Measurements from ENCODE around the gene RELA. TPM values are rescaled to one million over a fixed set of nuclear protein-coding genes. Genes with fewer than 3 reads are reported as not detected.

RELA gene
- total and polyA plus RNA-seq, 2 experiments from 2014 or later: 18.5 to 22.8 TPM

DNA sequence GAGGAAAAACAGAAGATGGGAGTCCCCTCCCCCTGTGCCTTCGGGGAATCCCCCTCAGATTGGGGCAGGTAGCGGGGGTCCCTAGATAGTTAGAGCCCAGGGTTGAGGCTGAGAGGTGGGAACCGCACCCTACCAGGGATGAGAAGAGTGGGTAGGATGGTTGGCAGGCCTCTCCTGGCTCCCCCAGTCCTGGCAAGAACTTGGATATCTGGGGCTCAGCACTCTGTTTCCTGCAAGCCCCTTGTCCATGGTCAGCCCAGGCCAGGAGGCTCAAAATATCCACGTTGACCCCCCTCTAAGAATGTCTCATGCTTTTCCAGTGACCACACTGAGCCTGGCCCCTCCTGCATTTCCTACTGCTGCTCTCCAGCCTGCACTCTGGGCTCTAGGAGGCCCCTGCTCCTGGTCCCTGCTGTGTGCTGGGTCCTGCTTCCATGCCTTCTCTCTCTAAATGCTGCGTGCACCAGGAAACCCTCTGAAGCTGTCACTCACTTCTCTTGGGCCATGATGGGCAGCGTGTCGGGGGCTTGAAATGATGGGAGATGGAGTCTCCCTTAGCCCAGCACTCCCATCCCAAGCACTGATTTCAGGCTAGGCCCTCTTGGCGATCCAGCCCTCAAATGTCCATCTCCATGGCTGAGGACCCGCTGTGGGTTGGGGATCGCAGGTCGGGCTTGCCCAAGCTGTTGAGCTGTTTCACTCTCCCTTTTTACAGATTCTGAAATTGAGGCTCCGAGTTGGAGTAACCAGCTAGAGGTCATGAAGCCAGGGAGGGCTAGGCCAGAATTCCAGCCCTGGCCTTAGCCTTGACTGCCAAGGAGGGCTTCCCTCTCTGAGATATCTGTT lies 50.7 kb downstream of the RELA start (continued):
- TF ChIP-seq, protein P1, sequence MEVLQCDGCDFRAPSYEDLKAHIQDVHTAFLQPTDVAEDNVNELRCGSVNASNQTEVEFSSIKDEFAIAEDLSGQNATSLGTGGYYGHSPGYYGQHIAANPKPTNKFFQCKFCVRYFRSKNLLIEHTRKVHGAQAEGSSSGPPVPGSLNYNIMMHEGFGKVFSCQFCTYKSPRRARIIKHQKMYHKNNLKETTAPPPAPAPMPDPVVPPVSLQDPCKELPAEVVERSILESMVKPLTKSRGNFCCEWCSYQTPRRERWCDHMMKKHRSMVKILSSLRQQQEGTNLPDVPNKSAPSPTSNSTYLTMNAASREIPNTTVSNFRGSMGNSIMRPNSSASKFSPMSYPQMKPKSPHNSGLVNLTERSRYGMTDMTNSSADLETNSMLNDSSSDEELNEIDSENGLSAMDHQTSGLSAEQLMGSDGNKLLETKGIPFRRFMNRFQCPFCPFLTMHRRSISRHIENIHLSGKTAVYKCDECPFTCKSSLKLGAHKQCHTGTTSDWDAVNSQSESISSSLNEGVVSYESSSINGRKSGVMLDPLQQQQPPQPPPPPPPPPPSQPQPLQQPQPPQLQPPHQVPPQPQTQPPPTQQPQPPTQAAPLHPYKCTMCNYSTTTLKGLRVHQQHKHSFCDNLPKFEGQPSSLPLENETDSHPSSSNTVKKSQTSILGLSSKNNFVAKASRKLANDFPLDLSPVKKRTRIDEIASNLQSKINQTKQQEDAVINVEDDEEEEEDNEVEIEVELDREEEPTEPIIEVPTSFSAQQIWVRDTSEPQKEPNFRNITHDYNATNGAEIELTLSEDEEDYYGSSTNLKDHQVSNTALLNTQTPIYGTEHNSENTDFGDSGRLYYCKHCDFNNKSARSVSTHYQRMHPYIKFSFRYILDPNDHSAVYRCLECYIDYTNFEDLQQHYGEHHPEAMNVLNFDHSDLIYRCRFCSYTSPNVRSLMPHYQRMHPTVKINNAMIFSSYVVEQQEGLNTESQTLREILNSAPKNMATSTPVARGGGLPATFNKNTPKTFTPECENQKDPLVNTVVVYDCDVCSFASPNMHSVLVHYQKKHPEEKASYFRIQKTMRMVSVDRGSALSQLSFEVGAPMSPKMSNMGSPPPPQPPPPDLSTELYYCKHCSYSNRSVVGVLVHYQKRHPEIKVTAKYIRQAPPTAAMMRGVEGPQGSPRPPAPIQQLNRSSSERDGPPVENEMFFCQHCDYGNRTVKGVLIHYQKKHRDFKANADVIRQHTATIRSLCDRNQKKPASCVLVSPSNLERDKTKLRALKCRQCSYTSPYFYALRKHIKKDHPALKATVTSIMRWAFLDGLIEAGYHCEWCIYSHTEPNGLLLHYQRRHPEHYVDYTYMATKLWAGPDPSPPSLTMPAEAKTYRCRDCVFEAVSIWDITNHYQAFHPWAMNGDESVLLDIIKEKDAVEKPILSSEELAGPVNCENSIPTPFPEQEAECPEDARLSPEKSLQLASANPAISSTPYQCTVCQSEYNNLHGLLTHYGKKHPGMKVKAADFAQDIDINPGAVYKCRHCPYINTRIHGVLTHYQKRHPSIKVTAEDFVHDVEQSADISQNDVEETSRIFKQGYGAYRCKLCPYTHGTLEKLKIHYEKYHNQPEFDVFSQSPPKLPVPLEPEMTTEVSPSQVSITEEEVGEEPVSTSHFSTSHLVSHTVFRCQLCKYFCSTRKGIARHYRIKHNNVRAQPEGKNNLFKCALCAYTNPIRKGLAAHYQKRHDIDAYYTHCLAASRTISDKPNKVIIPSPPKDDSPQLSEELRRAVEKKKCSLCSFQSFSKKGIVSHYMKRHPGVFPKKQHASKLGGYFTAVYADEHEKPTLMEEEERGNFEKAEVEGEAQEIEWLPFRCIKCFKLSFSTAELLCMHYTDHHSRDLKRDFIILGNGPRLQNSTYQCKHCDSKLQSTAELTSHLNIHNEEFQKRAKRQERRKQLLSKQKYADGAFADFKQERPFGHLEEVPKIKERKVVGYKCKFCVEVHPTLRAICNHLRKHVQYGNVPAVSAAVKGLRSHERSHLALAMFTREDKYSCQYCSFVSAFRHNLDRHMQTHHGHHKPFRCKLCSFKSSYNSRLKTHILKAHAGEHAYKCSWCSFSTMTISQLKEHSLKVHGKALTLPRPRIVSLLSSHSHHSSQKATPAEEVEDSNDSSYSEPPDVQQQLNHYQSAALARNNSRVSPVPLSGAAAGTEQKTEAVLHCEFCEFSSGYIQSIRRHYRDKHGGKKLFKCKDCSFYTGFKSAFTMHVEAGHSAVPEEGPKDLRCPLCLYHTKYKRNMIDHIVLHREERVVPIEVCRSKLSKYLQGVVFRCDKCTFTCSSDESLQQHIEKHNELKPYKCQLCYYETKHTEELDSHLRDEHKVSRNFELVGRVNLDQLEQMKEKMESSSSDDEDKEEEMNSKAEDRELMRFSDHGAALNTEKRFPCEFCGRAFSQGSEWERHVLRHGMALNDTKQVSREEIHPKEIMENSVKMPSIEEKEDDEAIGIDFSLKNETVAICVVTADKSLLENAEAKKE (CRISPR knock-in tag; IDR thresholded peaks at IDR 0.05): no peak
- TF ChIP-seq NANOG (IDR thresholded peaks at IDR 0.05; ENCODE audit: borderline replicate concordance) (no peak), POLR2AphosphoS5 (IDR thresholded peaks at IDR 0.05; ENCODE audit: low read depth) (no peak), STAT1 (IDR thresholded peaks at IDR 0.05; ENCODE audit: unreplicated experiment) (no peak), ZNF331 (CRISPR knock-in tag; IDR thresholded peaks at IDR 0.05; ENCODE audit: low read depth) (no peak), ZNF114 (CRISPR knock-in tag; IDR thresholded peaks at IDR 0.05) (no peak), CREB1 (CRISPR knock-in tag; IDR thresholded peaks at IDR 0.05; ENCODE audit: low read depth) (no peak)

DNA sequence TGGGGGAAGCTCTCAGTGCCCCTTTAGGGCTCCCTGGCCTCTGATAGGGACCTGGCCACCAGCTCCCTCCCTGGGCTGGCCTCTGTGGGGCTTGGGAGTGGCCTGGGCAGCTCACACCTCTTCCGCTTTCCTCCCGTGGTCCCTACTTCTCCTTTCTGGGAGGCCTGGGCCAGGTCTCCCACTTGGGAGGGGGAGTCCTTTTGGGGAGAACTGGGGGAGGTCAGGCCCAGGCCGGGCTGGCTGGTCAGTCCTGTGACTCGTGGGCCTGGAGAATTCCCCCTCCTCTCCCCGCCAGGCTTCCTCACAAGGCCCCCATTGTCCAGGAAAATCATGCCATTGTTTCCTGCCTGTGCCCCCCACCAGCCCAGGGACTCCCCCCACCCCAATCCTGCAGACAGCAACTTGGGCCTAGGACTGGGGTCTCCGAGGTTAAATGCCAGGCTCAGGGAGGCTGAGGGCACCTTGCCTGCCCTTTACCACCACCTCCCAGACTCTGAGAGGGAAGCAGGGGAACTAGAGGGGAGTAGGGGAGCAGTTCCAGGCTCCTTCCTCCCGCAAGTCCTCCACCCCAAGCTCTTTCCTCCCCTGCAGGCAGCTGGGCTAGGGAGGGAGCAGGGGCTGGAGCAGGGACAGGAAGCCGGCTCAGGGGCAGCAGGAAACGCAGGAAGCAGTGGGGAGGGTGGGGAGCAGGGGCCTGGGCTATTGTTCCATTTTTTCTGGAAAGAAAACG lies 51.5 kb downstream of the RELA start:
- peaks cover 6% of the 10 kb centered on the region; the same call in 1 of the 3 replicates for H3K36me3 Mint-ChIP-seq (ENCODE audit: low read depth)
- Histone ChIP-seq H3K27me3 (ENCODE audit: insufficient read depth) (no peaks in the 10 kb centered on the region), H3K9me2 (ENCODE audit: insufficient read depth) (no peaks in the 10 kb centered on the region), H3K79me2 (replicated peaks; ENCODE audit: insufficient read depth) (peaks cover 12% of the 10 kb centered on the region), H3F3A (replicated peaks; ENCODE audit: low read depth) (peaks cover 19% of the 10 kb centered on the region), H2AFZ (no peak overlapping the region), H3K4me1 (ENCODE audit: insufficient read depth) (peaks cover 20% of the 10 kb centered on the region), H3K36me3 (ENCODE audit: insufficient read depth) (no peaks in the 10 kb centered on the region), H4K20me1 (replicated peaks; ENCODE audit: insufficient read depth) (peaks cover under 1% of the 10 kb centered on the region; the same call in 1 of the 2 replicates), H3K27ac (ENCODE audit: low read depth) (no peak overlapping the region), H3K4me2 (peak overlapping the region; percentile 38; the same call in 1 of the 2 replicates), H3K4me3 (peak overlapping the region; percentile 59; the same call in 1 of the 2 replicates)
- H3K4me3 Mint-ChIP-seq: peak overlapping the region; percentile 36; the same call in 2 of the 3 replicates
- DNase-seq (ENCODE audit: low spot score): peak; percentile 56
- TF ChIP-seq, protein P2, sequence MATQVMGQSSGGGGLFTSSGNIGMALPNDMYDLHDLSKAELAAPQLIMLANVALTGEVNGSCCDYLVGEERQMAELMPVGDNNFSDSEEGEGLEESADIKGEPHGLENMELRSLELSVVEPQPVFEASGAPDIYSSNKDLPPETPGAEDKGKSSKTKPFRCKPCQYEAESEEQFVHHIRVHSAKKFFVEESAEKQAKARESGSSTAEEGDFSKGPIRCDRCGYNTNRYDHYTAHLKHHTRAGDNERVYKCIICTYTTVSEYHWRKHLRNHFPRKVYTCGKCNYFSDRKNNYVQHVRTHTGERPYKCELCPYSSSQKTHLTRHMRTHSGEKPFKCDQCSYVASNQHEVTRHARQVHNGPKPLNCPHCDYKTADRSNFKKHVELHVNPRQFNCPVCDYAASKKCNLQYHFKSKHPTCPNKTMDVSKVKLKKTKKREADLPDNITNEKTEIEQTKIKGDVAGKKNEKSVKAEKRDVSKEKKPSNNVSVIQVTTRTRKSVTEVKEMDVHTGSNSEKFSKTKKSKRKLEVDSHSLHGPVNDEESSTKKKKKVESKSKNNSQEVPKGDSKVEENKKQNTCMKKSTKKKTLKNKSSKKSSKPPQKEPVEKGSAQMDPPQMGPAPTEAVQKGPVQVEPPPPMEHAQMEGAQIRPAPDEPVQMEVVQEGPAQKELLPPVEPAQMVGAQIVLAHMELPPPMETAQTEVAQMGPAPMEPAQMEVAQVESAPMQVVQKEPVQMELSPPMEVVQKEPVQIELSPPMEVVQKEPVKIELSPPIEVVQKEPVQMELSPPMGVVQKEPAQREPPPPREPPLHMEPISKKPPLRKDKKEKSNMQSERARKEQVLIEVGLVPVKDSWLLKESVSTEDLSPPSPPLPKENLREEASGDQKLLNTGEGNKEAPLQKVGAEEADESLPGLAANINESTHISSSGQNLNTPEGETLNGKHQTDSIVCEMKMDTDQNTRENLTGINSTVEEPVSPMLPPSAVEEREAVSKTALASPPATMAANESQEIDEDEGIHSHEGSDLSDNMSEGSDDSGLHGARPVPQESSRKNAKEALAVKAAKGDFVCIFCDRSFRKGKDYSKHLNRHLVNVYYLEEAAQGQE (IDR thresholded peaks at IDR 0.05; ENCODE audit: unreplicated experiment): no peak
- no peak for TF ChIP-seq JUNB (IDR thresholded peaks at IDR 0.05; ENCODE audit: unreplicated experiment)
- TF ChIP-seq, protein P3, sequence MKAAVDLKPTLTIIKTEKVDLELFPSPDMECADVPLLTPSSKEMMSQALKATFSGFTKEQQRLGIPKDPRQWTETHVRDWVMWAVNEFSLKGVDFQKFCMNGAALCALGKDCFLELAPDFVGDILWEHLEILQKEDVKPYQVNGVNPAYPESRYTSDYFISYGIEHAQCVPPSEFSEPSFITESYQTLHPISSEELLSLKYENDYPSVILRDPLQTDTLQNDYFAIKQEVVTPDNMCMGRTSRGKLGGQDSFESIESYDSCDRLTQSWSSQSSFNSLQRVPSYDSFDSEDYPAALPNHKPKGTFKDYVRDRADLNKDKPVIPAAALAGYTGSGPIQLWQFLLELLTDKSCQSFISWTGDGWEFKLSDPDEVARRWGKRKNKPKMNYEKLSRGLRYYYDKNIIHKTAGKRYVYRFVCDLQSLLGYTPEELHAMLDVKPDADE (IDR thresholded peaks at IDR 0.05): no peak
- no peak for TF ChIP-seq STAT1 (IDR thresholded peaks at IDR 0.05; ENCODE audit: unreplicated experiment)
- TF ChIP-seq EZH2phosphoT487 (IDR thresholded peaks at IDR 0.05; ENCODE audit: unreplicated experiment): no peak
- no peak for TF ChIP-seq POLR2AphosphoS5 (IDR thresholded peaks at IDR 0.05; ENCODE audit: low read depth)
- TF ChIP-seq ZNF331 (CRISPR knock-in tag; IDR thresholded peaks at IDR 0.05; ENCODE audit: low read depth): no peak
- TF ChIP-seq ZNF114 (CRISPR knock-in tag; IDR thresholded peaks at IDR 0.05): no peak
- TF ChIP-seq NANOG (IDR thresholded peaks at IDR 0.05; ENCODE audit: borderline replicate concordance): no peak
- H3K4me1 Mint-ChIP-seq: peaks cover 16% of the 10 kb centered on the region
- H3K9me3 Mint-ChIP-seq: no peaks in the 10 kb centered on the region
- H3K27ac Mint-ChIP-seq: no peak overlapping the region
- no peak for ATAC-seq
- peaks cover 25% of the 10 kb centered on the region for H3K27me3 Mint-ChIP-seq (ENCODE audit: insufficient read depth, low read depth, poor library complexity)
